Ovary (tissue), 9 donors: ENCODE data around the gene IFRD2. TPM values are rescaled to one million over a fixed set of nuclear protein-coding genes. Genes with fewer than 3 reads are reported as not detected.

ENCODE experiments used
- DNase-seq, 5 donors: peaks; one replicate each; pipeline ENCODE4 v3.0.0-alpha.2; 2019 to 2020
- H3K27ac ChIP-seq, 2 donors: fragments of 200-600 bp; one replicate each; pipeline versions ENCODE4 v1.5.1 to v1.8.0; 2019 to 2022
- H3K27me3 ChIP-seq: fragments of 200-600 bp; one replicate; pipeline ENCODE4 v1.8.0; 2022
- H3K36me3 ChIP-seq: fragments of 200-600 bp; sonication (generic); one replicate; pipeline ENCODE4 v1.5.1; 2019
- H3K4me1 ChIP-seq: one replicate; pipeline ENCODE4 v1.8.1; 2013; ENCODE audit warnings: mild to moderate bottlenecking, moderate library complexity; ENCODE audit not compliant: insufficient read depth
- H3K4me3 ChIP-seq: fragments of 200-600 bp; sonication (generic); one replicate; pipeline ENCODE4 v1.5.1; 2017
- H3K9me3 ChIP-seq, 2 donors: fragments of 200-600 bp in 1 of 2; sonication (generic) in 1 of 2; one replicate each; pipeline versions ENCODE4 v1.5.1 to v1.8.1; 2013 to 2019; ENCODE audit warnings: mild to moderate bottlenecking in 1 of 2, moderate library complexity in 1 of 2
- EP300 ChIP-seq: sonication (generic); formaldehyde crosslinking; IDR thresholded peaks from one replicate; pipeline ENCODE4 v1.6.1; 2017; ENCODE audit warnings: antibody characterized with exemption
- POLR2A ChIP-seq: fragments of 450-650 bp; IDR thresholded peaks from one replicate; pipeline ENCODE4 v1.6.1; 2017; ENCODE audit warnings: antibody characterized with exemption, mild to moderate bottlenecking, moderate library complexity
- WGBS, 3 donors: extraction: QIAGEN DNeasy Blood & Tissue Kit in 1 of 3; methylation state at CpG; one replicate each; pipeline versions ENCODE4 v1.1.5 to v1.1.7; 2013 to 2017; 5-methylcytosine and 5-hydroxymethylcytosine counted together
- intact Hi-C, 4 donors: fragments of 100-400 bp; cut with DNase I; formaldehyde crosslinking; loops; one replicate each; pipeline versions ENCODE4 v1.11.0 to v1.15.1; 2022 to 2023
- polyA plus RNA-seq, 2 donors: library from polyadenylated mRNA; stranded (reverse); fragments of 200-250 nt in 1 of 2; fragments of 350-450 nt in 1 of 2; fragmentation: Illumina TruSeq in 1 of 2; extraction: RNeasy Lipid Tissue Mini Kit (QIAGEN cat#74804) in 1 of 2; gene quantifications; one replicate each; pipeline ENCODE4 v1.2.3, GENCODE V29; 2013 to 2014
- total RNA-seq, 7 donors: library from RNA; depleted of rRNA in 2 of 7; stranded (reverse); fragments of >200 nt in 2 of 7; fragmentation: NEBNext Ultra II Directional in 3 of 7; extraction: Animal tissue kit (Norgen Biotek cat#: 25700) in 3 of 7; gene quantifications; one replicate each; pipeline versions ENCODE4 v1.1.0 to v1.2.4, GENCODE V29; 2016 to 2023
- TF ChIP-seq, protein P1 (sequence below), 3 donors: fragments of 450-650 bp in 2 of 3; fragments of 200-600 bp in 1 of 3; IDR thresholded peaks; one replicate each; pipeline versions ENCODE4 v1.5.1 to v1.8.0; 2016 to 2022; ENCODE audit warnings: antibody characterized with exemption in 3 of 3, mild to moderate bottlenecking in 1 of 3
- donor health status: DM: no; HTN: no; CAD: no; lungs with moderate emphysema.
- donor health status: DM: no; HTN: no; CAD: no.
- donor health status: Bipolar disorder and iron deficiency.
- donor health status: DM: yes; HTN: yes; CAD: no.
- donor health status: DM: no; HTN: no; CAD: no.
- donor health status: DM: yes; HTN: yes; CAD: no.

The IFRD2 gene
- total and polyA plus RNA-seq, 9 donors: 14.5 to 76.9 (median 50.3) TPM

DNA sequence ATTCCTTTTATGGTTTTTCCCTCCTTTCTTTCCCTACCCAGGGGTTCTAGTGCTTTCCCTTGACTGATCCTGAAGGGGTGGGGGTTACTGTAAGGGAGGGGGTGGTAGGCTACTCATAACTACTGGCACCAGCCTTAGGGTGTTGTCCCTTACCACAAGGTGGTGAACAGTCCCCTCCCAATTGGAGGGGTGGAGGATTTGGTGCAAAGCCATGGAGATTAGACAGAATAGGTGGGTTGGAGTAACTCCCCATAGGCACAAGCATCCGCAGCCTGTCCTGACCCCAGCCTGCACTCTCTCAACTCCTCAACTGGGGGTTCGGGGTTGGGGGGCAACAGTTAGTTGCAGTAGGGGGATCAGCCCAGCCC is 32.9 kb upstream of the IFRD2 start:
- 73 to 83% (median 81%) methylated on average over 2 of the region's 2 CpGs for WGBS, 3 donors
- intact Hi-C loops: loop anchor here in 1 of 4 donors (10.0 kb wide), 1 partner anchor 60 kb away; the partner anchor contains the start of gene SEMA3B
- no peak for DNase-seq
- Histone ChIP-seq H3K27me3 (no peaks in the 10 kb centered on the region), H3K27ac (no peak overlapping the region), H3K4me3 (no peak overlapping the region), H3K36me3 (no peaks in the 10 kb centered on the region), H3K9me3 (no peaks in the 10 kb centered on the region), H3K4me1 (peaks cover 15% of the 10 kb centered on the region)
- TF ChIP-seq POLR2A: no peak
- TF ChIP-seq, protein P1, sequence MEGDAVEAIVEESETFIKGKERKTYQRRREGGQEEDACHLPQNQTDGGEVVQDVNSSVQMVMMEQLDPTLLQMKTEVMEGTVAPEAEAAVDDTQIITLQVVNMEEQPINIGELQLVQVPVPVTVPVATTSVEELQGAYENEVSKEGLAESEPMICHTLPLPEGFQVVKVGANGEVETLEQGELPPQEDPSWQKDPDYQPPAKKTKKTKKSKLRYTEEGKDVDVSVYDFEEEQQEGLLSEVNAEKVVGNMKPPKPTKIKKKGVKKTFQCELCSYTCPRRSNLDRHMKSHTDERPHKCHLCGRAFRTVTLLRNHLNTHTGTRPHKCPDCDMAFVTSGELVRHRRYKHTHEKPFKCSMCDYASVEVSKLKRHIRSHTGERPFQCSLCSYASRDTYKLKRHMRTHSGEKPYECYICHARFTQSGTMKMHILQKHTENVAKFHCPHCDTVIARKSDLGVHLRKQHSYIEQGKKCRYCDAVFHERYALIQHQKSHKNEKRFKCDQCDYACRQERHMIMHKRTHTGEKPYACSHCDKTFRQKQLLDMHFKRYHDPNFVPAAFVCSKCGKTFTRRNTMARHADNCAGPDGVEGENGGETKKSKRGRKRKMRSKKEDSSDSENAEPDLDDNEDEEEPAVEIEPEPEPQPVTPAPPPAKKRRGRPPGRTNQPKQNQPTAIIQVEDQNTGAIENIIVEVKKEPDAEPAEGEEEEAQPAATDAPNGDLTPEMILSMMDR (IDR thresholded peaks at IDR 0.05): no peak
- no peak for TF ChIP-seq EP300

GRCh38 chr3:50324351-50325112 is 32.3 kb upstream of the IFRD2 start:
- H3K4me3 ChIP-seq: no peak overlapping the region
- TF ChIP-seq POLR2A: no peak
- TF ChIP-seq, protein P1 (IDR thresholded peaks at IDR 0.05): peak; percentile 41 to 70 (median 64)
- no peaks in the 10 kb centered on the region for H3K27me3 ChIP-seq
- no peaks in the 10 kb centered on the region for H3K36me3 ChIP-seq
- 50 to 53% (median 50%) methylated on average over 4 of the region's 4 CpGs for WGBS, 3 donors
- H3K27ac ChIP-seq: peak overlapping the region in 1 of 2 donors; percentile 95
- intact Hi-C loops: loop anchor here in 1 of 4 donors (10.0 kb wide), 1 partner anchor 60 kb away; the partner anchor contains the start of gene SEMA3B
- DNase-seq: peak; percentile 59 to 80 (median 72)
- no peaks in the 10 kb centered on the region for H3K9me3 ChIP-seq
- H3K4me1 ChIP-seq: peaks cover 20% of the 10 kb centered on the region

DNA sequence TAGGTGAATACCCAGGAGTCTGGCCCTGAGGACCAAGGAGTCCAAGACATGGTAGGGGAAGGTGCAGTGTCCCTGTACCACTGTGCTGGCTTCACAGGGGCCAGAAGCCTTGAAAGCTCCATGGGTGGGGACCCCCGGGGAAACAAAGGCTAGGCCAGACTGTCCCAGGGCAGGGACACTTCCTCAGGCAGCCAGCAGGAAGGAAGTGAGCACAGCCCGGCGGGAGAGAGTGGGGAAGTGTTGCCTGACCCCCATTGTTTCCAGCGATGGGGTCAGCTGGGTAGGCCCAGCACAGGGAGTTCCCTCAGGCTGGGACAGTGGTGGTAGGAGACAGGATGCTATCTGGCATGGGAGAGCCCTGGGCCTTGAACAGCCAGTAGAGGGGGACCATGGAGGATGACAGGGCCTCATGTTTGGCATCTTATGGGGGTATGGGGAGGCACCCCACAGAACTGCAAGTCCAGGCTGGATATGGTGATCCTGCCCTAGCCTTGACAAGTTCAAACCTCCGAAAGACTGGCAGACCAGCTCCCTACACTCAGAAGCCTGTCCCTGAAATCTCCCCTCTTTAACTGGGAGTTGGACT is 31.5 kb upstream of the IFRD2 start:
- DNase-seq: peak in 2 of 5 donors; percentile 44 to 48
- H3K4me3 ChIP-seq: no peak overlapping the region
- 69 to 77% (median 69%) methylated on average over 5 of the region's 5 CpGs for WGBS, 3 donors
- no peaks in the 10 kb centered on the region for H3K27me3 ChIP-seq
- no peaks in the 10 kb centered on the region for H3K9me3 ChIP-seq
- H3K36me3 ChIP-seq: no peaks in the 10 kb centered on the region
- TF ChIP-seq POLR2A (no peak), EP300 (no peak)
- TF ChIP-seq, protein P1 (IDR thresholded peaks at IDR 0.05): no peak
- intact Hi-C loops: loop anchor here in 1 of 4 donors (10.0 kb wide), 1 partner anchor 59 kb away; the partner anchor contains the start of gene SEMA3B
- H3K27ac ChIP-seq: peak overlapping the region in 1 of 2 donors; percentile 95
- peaks cover 24% of the 10 kb centered on the region for H3K4me1 ChIP-seq

DNA sequence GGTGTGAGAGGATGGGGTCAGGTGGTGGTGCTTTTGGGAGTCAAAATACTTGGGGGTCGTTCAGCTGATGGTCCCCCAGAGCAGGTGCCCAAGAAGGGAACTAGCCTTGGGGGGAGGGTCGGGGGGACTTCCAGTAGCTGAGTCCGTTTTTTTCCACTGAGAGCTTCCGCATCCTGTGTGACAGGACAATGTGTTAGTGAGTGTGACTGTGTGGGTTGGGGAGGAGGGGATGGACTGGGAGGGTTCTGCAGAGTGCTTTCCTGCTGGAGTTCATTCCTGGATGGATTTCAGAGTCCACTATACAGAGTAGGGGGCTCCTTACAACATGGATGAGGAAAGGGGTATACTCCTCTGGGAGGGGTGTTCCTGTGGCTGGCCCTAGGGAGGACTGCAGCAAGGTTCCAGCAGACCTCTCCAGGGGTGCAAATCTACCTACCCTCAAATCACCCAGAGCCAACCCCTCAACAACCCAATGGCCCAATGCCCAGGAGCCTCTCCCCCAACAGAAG is 30.9 kb upstream of the IFRD2 start:
- 33 to 40% (median 34%) methylated on average over 4 of the region's 4 CpGs for WGBS, 3 donors
- H3K4me3 ChIP-seq: no peak overlapping the region
- no peaks in the 10 kb centered on the region for H3K9me3 ChIP-seq
- peak in 1 of 5 donors; percentile 58 for DNase-seq
- TF ChIP-seq EP300 (no peak), POLR2A (no peak)
- TF ChIP-seq, protein P1 (IDR thresholded peaks at IDR 0.05): no peak
- intact Hi-C loops: loop anchor here in 1 of 4 donors (10.0 kb wide), 1 partner anchor 58 kb away; the partner anchor contains the start of gene SEMA3B
- H3K27me3 ChIP-seq: no peaks in the 10 kb centered on the region
- peak overlapping the region; percentile 71 to 95 for H3K27ac ChIP-seq
- H3K4me1 ChIP-seq: peaks cover 26% of the 10 kb centered on the region
- no peaks in the 10 kb centered on the region for H3K36me3 ChIP-seq
